H54 (cell line): ENCODE results near the gene CDCA4.
"Not testable (repeated sequence)": the region's sequence is repeated elsewhere in the genome, so short reads cannot be mapped to it uniquely, and the experiment has no call there.

ENCODE experiments used
- DNase-seq: peaks from one replicate; pipeline ENCODE4 v3.0.0; 2011; ENCODE audit warnings: low spot score, mixed read lengths; ENCODE audit not compliant: insufficient read length
- FAIRE-seq: peaks from 3 replicates; lab custom pipeline; 2011; peaks lifted over from hg19 to GRCh38; lab: Jason Lieb, UNC
- POLR2A ChIP-seq: IDR thresholded peaks from 2 replicates; pipeline ENCODE4 v1.6.1; 2011; ENCODE audit warnings: low read depth, mild to moderate bottlenecking, low read length

The CDCA4 gene

DNA sequence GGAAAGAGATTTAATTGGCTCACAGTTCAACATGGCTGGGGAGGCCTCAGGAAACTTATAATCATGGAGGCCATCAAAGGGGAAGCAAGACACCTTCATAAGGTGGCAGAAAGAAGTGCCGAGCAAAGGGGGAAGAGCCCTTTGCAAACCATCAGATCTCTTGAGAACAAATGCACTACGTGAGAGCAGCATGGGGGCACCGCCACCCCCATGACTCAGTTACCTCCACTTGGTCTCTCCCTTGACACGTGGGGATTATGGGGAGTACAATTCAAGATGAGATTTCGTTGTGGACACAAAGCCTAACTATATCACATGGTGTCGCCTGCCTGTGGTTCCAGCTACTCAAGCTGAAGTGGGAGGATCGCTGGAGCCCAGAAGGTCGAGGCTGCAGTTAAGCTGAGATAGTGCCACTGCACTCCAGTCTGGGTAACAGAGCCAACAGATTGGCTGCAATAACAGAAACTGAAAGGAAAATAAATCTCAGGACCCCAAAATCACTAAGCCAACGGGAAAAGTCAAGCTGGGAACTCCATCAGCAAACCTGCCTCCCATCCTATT, 10.0 kb upstream of the CDCA4 start:
- DNase-seq: no peak
- FAIRE-seq: no peak
- no peak for TF ChIP-seq POLR2A

DNA sequence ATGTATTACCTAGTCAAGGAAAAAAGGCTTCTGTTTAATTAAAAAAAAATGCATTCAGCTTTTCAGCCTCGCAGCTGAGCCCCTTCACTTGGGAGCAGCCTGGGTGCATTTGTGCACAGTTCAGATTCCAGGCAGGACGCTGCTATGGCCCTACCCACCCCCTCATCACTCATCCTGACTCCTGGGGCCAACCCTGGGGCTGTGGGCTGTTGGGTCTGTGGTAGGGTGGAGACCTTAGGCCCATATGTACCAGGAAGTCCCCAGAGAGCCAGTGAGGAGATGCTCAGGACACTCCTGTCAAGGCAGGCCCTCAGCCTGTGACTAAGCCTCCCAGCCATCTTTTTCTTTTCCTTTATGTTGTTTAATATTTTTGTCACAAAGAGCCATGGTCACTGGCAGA, 9.3 kb upstream of the CDCA4 start:
- no peak for DNase-seq
- FAIRE-seq: no peak

DNA sequence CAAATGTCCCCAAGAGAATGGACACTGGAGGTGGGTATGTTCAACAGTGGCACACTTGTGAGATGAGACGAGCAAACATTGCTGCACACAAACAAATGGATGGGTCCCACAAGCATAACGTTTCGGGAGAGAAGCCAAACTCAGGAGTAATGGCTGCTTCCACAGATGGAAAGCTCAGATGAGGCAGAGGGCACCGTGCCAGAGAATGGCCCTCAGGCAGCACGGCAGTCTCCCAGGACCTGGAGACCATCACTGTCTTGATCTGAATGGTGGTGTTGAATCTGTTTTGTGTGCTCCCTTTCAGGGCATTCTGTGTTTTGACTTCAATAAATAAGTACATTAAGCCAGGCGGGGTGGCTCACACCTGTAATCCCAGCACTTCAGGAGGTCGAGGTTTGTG, 8.5 kb upstream of the CDCA4 start:
- no peak for TF ChIP-seq POLR2A
- DNase-seq (no peak), FAIRE-seq (no peak)

More for the DNA sequence above, 9.3 kb upstream of the CDCA4 start:
- no peak for TF ChIP-seq POLR2A

DNA sequence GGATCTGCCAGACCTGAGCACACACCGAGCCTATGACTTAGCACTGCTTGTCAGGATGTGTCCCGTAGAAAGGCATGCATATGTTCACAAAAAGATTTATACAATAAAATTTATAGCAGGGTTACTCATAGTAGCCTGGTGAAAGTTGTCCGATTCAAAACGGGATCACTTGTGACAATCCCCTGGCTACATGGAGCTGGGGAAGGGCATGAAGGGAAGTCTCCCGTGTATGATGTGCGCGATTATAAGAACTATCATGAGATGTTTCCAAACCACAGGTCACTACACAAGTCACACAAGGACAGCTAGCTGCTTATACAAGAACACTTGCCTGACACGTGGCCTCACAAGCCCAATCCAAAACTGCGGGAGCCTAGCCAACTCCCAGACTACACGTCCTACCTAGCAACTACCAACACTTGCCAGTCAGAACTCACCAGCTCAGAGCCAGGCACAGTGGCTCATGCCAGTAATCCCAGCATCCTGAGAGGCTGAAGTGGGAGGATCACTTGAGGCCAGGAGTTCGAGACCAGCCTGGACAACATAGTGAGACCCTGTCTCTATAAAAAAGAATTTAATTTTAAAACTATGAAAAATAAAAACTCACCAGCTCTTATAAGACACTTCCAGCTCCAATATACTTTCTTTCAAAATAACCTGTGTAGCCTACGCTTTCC, 7.5 kb upstream of the CDCA4 start:
- TF ChIP-seq POLR2A: no peak
- DNase-seq (peak; percentile 71), FAIRE-seq (peak; percentile 94)

DNA sequence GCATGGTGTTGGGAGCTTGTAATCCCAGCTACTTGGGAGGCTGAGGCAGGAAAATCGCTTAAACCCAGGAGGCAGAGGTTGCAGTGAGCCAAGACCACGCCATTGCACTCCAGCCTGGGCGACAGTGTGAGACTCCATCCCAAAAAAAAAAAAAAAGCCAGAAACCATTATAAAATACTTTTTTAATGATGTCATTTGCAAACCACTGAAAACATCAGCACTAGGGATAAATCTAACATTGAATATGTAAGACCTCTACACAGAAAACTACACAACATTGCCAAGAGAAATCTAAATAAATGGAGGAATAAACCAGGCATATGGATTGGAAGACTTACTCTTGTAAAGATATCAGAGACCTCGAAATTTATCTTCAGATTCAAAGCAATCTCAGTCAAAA, 6.8 kb upstream of the CDCA4 start:
- DNase-seq, FAIRE-seq: not testable (repeated sequence)

DNA sequence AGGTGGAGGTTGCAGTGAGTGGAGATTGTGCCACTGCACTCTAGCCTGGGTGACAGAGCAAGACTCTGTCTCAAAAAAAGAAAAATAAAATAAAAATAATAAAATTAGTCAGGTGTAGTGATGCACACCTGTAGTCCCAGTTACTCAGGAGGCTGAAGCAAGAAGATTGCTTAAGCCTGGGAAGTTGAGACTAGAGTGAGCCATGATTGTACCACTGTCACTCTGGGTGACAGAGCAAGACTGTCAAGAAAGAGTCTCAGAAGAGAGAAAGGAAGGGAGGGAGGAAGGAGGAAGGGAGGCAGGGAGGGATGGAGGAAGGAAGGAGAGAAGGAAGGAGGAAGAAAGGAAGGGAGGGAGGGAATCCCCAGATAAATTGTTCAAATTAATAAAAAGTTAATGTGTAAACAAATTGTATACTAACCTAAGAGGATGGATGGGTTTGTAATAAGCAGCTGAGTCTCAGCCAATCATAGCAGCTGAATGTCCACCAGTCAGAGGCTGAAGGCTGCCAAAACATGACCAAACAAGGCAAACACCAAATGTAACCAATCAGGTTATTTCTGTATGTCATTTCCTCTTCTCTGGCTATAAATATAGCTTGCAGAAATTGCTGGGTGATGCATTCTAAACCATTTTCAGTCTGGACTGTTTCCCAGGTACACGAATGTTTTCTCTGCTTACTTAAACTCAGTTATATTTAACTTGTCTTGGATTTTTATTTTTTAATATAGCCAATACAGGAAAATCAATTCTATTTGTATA, 6.1 kb upstream of the CDCA4 start:
- FAIRE-seq (peak; percentile 72), DNase-seq (peak; percentile 58)
- TF ChIP-seq POLR2A: no peak

DNA sequence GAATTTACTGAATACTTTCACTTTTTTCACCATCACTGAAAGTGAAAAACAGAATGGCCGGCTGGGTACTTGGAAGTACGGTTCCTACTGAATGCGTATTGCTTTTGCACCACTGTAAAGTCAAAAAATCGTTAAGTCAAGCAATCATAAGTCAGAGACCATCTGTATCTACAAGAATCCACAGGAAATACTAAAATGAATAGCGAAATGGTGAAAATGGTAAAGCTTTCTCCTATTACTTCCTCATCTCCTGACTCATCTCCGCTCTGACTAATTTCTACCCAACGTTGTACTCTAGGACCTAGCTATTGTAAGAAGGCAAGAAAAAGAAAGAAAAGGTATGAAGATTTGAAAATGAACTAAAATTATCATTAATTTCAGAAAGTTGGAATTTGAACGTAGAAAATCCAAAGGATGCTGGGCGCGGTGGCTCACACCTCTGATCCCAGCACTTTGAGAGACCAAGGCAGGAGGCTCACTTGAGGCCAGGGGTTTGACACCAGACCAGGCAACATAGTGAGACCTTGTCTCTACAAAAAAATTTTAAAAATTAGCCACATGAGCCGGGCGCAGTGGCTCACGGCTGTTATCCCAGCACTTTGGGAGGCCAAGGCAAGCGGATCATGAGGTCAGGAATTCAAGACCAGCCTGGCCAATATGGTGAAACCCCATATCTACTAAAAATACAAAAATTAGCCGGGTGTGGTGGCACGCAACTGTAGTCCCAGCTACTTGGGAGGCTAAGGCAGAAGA, 5.3 kb upstream of the CDCA4 start:
- TF ChIP-seq POLR2A: no peak
- peak; percentile 86 for FAIRE-seq
- DNase-seq: no peak

DNA sequence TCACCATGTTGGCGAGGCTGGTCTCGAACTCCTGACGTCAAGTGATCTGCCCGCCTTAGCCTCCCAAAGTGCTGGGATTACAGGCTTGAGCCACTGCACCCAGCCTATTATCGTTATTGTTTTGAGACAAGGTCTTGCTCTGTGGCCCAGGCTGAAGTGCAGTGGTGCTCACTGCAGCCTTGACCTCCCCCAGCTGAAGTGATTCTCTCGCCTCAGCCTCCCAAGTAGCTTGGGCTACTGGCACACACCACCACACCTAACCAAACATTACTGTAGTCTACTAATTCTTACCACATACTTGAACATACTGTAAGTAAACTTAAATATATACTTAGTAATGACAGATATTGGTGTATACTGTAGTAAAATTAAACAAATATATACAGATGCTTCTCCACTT, 4.5 kb upstream of the CDCA4 start:
- FAIRE-seq (no peak), DNase-seq (no peak)
- no peak for TF ChIP-seq POLR2A

DNA sequence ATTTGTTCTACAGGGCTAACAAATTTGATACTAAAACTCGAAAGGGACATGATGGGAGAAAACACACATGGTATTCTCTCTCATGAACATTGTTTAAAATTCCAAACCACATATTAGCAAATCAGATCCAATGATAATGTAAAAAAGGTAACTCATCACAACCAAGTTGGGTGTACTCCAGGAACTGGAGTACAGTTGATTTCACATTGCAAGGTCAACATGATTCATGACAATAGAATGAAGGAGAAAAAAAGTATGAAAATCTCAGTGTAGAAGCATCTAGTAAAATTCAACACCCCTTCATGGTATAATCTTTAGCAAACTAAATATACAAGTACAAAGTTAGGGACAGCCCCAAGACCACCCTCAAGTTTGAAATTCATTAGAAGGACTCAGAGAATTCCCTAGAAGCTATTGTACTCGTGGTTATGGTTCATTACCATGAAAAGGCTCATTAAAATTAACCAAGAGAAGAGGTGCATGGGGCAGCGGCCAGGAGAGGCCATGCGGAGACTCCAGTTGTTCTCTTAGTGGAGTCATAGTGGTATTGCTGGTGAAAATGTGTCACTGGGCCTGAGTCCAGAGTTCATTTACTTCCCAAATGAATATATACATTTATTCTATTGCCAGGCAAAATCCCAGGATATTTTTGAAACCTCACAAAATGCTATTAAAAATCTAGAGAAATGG, 3.1 kb upstream of the CDCA4 start:
- TF ChIP-seq POLR2A: no peak
- FAIRE-seq (peak; percentile 38), DNase-seq (peak; percentile 51)

DNA sequence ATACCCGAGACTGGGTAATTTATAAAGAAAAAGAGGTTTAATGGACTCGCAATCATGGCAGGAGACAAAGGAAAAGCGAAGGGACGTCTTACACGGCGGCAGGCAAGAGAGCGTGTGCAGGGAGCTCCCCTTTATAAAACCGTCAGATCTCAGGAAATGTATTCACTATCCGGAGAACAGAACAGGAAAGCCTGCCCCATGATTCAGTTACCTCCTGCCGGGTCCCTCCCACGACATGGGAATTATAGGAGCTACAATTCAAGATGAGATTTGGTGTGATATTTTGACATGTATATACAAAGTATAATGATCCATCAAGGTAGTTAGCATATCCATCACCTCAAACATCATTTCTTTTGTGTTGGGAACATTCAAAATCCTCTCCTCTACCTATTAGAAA, 2.3 kb upstream of the CDCA4 start:
- DNase-seq (no peak), FAIRE-seq (peak; percentile 94)
- no peak for TF ChIP-seq POLR2A

DNA sequence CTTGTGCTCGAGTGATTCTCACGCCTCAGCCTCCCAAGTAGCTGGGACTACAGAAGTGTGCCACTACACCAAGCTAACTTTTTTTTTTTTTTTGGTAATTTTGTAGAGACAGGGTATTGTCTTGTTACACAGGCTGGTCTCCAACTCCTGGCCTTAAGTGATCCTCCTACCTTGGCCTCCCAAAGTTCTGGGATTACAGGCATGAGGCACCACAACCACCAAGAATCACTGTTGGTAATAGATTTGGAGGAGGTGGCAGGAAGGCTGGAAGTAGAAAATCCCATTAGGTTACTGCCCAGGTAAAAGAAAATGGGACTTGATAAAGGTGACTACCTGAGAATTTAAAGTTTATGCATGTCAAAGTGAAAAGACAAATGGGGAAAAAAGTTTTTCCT, 1.4 kb upstream of the CDCA4 start:
- no peak for TF ChIP-seq POLR2A
- DNase-seq: no peak
- peak; percentile 27 for FAIRE-seq

DNA sequence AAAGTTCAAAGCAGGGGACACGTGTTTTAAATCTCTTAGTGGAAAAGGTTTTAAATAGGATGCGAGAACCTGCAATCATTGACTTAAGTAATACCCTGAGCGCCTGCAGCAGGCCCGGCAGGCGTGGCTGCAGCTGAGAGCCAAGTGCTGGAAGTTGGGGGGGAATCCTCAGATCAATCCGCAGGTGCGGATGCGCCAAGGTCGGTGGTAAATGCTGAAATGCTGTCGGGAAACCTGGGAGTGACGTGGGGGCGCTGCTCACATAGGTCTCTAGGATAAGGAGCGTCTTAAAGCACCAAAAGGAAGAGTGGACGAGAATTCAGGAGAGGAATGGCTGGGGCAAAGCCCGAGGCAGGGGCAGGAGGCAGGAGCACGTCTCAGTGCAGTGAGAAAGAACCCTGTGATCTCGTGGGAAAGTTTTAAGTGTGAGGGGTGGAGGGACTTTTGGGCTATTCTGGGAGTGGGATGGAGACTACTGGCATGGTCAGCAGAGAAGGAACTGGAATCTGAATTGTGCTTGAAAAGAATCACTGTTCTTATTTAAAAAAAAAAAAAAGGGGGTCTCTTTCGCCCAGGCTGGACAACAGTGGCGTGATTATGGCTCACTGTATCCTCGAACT, 883 bp upstream of the CDCA4 start:
- no peak for FAIRE-seq

More for the DNA sequence above, 883 bp upstream of the CDCA4 start:
- no peak for DNase-seq
- no peak for TF ChIP-seq POLR2A
